ENCODE measurements around the gene KIDINS220. TPM values are rescaled to one million over a fixed set of nuclear protein-coding genes. Genes with fewer than 3 reads are reported as not detected.

Gene KIDINS220
- total and polyA plus RNA-seq, 4 donors: 8.1 to 50.9 (median 30.8) TPM

DNA sequence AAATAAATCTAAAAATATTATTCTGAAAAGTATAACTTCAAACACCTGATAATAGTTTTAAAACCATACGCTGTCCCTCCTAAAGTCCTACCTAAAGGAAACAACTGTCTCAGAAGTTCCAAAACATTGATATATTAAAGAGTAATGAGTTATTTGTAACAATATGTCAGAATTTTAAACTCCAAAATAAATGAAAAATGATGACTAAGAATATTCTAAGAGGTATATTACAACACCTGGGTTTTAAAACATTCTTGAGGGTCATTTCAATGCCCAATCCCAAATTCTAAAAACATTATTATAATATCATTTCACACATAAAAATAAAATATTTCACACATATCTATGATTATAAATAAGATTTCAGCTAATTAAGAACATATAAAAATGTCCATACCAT lies 20.2 kb downstream of the KIDINS220 start:
- peaks cover under 1 to 23% (median 9%) of the 10 kb centered on the region in 4 donors for H3K4me1 ChIP-seq (ENCODE audit: control insufficient read depth in 4 of 4, insufficient read depth in 4 of 4, low read length in 3 of 4)
- 99% methylated on average over 1 of the region's 1 CpG for WGBS

More for the DNA sequence above, 20.2 kb downstream of the KIDINS220 start:
- Histone ChIP-seq H3K9me3 (ENCODE audit: control insufficient read depth in 4 of 4, low read length in 3 of 4) (no peaks in the 10 kb centered on the region), H3K9ac (ENCODE audit: low read depth in 1 of 2, low read length in 2 of 2) (no peak overlapping the region), H3K27me3 (ENCODE audit: control insufficient read depth in 4 of 4, insufficient read depth in 4 of 4, low read length in 3 of 4) (no peaks in the 10 kb centered on the region), H3K36me3 (ENCODE audit: control insufficient read depth in 4 of 4, insufficient read depth in 3 of 4, low read depth in 1 of 4, low read length in 3 of 4) (peaks cover 0 to 17% (median 10%) of the 10 kb centered on the region in 4 donors), H3K4me3 (ENCODE audit: low read depth in 1 of 3, low read length in 3 of 3) (no peak overlapping the region), H3K27ac (ENCODE audit: low read depth in 1 of 2, low read length in 2 of 2) (no peak overlapping the region)
- TF ChIP-seq FOXA2 (IDR thresholded peaks at IDR 0.05): no peak
- TF ChIP-seq NR2F2 (IDR thresholded peaks at IDR 0.05): no peak
- no peak for TF ChIP-seq YY1 (IDR thresholded peaks at IDR 0.05)
- TF ChIP-seq FOXA1 (IDR thresholded peaks at IDR 0.05): no peak
- no peak for TF ChIP-seq MAX (IDR thresholded peaks at IDR 0.05)
- TF ChIP-seq JUND (IDR thresholded peaks at IDR 0.05): no peak
- no peak for TF ChIP-seq RAD21 (IDR thresholded peaks at IDR 0.05)
- TF ChIP-seq EGR1 (IDR thresholded peaks at IDR 0.05; ENCODE audit: low read depth in 2 of 2): no peak
- no peak for TF ChIP-seq HNF4G (IDR thresholded peaks at IDR 0.05)
- TF ChIP-seq, protein P1, sequence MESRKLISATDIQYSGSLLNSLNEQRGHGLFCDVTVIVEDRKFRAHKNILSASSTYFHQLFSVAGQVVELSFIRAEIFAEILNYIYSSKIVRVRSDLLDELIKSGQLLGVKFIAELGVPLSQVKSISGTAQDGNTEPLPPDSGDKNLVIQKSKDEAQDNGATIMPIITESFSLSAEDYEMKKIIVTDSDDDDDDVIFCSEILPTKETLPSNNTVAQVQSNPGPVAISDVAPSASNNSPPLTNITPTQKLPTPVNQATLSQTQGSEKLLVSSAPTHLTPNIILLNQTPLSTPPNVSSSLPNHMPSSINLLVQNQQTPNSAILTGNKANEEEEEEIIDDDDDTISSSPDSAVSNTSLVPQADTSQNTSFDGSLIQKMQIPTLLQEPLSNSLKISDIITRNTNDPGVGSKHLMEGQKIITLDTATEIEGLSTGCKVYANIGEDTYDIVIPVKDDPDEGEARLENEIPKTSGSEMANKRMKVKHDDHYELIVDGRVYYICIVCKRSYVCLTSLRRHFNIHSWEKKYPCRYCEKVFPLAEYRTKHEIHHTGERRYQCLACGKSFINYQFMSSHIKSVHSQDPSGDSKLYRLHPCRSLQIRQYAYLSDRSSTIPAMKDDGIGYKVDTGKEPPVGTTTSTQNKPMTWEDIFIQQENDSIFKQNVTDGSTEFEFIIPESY (IDR thresholded peaks at IDR 0.05): no peak
- no peak for TF ChIP-seq CTCF (IDR thresholded peaks at IDR 0.05; ENCODE audit: low read depth, low read length, missing input control)
- no peak for TF ChIP-seq GABPA (IDR thresholded peaks at IDR 0.05 in 1 of 2, conservative IDR thresholded peaks at IDR 0.05 in 1 of 2)
- TF ChIP-seq, protein P2, sequence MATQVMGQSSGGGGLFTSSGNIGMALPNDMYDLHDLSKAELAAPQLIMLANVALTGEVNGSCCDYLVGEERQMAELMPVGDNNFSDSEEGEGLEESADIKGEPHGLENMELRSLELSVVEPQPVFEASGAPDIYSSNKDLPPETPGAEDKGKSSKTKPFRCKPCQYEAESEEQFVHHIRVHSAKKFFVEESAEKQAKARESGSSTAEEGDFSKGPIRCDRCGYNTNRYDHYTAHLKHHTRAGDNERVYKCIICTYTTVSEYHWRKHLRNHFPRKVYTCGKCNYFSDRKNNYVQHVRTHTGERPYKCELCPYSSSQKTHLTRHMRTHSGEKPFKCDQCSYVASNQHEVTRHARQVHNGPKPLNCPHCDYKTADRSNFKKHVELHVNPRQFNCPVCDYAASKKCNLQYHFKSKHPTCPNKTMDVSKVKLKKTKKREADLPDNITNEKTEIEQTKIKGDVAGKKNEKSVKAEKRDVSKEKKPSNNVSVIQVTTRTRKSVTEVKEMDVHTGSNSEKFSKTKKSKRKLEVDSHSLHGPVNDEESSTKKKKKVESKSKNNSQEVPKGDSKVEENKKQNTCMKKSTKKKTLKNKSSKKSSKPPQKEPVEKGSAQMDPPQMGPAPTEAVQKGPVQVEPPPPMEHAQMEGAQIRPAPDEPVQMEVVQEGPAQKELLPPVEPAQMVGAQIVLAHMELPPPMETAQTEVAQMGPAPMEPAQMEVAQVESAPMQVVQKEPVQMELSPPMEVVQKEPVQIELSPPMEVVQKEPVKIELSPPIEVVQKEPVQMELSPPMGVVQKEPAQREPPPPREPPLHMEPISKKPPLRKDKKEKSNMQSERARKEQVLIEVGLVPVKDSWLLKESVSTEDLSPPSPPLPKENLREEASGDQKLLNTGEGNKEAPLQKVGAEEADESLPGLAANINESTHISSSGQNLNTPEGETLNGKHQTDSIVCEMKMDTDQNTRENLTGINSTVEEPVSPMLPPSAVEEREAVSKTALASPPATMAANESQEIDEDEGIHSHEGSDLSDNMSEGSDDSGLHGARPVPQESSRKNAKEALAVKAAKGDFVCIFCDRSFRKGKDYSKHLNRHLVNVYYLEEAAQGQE (IDR thresholded peaks at IDR 0.05): no peak
- no peak for DNase-seq (ENCODE audit: low spot score)
